ENCODE data around the gene MBD6. TPM values are rescaled to one million over a fixed set of nuclear protein-coding genes. Genes with fewer than 3 reads are reported as not detected.

The MBD6 gene
- total RNA-seq, 4 donors from 2014 or later, result 36.6 to 155 (median 51.0) TPM

GRCh38 chr12:57474430-57474829, 48.2 kb upstream of the MBD6 start:
- no peak for DNase-seq
- in situ Hi-C loops (cut with MboI; ENCODE audit: low pct_ligation_motif_present in 1 of 4, low pct_unique_long_range_greater_than_20kb in 1 of 4, low sequenced_read_pairs in 3 of 4) (no loop called here), intact Hi-C loops (cut with DNase I; ENCODE audit: low total_unique reads) (no loop called here)
- 75% methylated on average over 8 of the region's 8 CpGs; no CpG with 5 or more reads in 1 of the 2 donors for whole genome bisulfite sequencing, 2 donors (ENCODE audit: low coverage in 1 of 2)
- Histone ChIP-seq H3K4me1 (peaks cover 15 to 39% (median 20%) of the 10 kb centered on the region in 4 donors), H3K4me3 (no peak overlapping the region), H3K36me3 (no peaks in the 10 kb centered on the region), H3K9me3 (no peaks in the 10 kb centered on the region), H3K27ac (no peak overlapping the region), H3K27me3 (peaks cover 69% of the 10 kb centered on the region)
- TF ChIP-seq, protein P1, sequence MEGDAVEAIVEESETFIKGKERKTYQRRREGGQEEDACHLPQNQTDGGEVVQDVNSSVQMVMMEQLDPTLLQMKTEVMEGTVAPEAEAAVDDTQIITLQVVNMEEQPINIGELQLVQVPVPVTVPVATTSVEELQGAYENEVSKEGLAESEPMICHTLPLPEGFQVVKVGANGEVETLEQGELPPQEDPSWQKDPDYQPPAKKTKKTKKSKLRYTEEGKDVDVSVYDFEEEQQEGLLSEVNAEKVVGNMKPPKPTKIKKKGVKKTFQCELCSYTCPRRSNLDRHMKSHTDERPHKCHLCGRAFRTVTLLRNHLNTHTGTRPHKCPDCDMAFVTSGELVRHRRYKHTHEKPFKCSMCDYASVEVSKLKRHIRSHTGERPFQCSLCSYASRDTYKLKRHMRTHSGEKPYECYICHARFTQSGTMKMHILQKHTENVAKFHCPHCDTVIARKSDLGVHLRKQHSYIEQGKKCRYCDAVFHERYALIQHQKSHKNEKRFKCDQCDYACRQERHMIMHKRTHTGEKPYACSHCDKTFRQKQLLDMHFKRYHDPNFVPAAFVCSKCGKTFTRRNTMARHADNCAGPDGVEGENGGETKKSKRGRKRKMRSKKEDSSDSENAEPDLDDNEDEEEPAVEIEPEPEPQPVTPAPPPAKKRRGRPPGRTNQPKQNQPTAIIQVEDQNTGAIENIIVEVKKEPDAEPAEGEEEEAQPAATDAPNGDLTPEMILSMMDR (IDR thresholded peaks at IDR 0.05), result no peak
- TF ChIP-seq POLR2AphosphoS5 (IDR thresholded peaks at IDR 0.05) (no peak), POLR2A (IDR thresholded peaks at IDR 0.05) (no peak), EP300 (IDR thresholded peaks at IDR 0.05; ENCODE audit: low read depth) (no peak)

DNA sequence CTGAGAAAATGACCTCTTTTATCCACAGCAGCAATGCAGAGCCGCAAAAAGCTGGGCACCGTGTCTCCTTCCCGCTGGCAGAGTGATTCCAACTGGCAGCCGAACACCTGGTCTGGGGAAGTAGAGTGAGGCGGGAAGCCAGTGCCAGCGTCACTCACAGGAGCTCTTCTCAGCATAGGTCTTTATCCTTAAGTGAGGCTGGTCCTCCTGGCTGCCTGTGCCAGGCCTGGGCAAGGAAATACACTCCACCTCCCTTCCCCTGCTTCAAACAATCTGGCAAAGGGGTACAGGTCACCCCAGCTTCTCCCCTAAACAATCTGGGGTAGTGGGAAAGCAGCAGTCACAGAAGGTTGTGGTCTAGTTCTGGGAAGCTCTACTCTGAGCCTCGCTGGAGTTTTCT, 47.8 kb upstream of the MBD6 start:
- no peaks in the 10 kb centered on the region for H3K9me3 ChIP-seq
- peak overlapping the region in 1 of 4 donors; percentile 44 for H3K4me3 ChIP-seq
- DNase-seq, result no peak
- no peak overlapping the region for H3K27ac ChIP-seq
- TF ChIP-seq, protein P1 (IDR thresholded peaks at IDR 0.05), result no peak
- TF ChIP-seq EP300 (IDR thresholded peaks at IDR 0.05; ENCODE audit: low read depth) (no peak), POLR2AphosphoS5 (IDR thresholded peaks at IDR 0.05) (no peak), POLR2A (IDR thresholded peaks at IDR 0.05) (no peak)
- no peaks in the 10 kb centered on the region for H3K36me3 ChIP-seq
- 48 to 67% methylated on average over 1 to 7 of the region's 7 CpGs for WGBS, 2 donors (ENCODE audit: low coverage in 1 of 2)
- H3K27me3 ChIP-seq, result peaks cover 71% of the 10 kb centered on the region
- H3K4me1 ChIP-seq, result peaks cover 15 to 39% (median 20%) of the 10 kb centered on the region in 4 donors
- intact Hi-C loops (cut with DNase I; ENCODE audit: low total_unique reads) (no loop called here), in situ Hi-C loops (cut with MboI; ENCODE audit: low pct_ligation_motif_present in 1 of 4, low pct_unique_long_range_greater_than_20kb in 1 of 4, low sequenced_read_pairs in 3 of 4) (no loop called here)

DNA sequence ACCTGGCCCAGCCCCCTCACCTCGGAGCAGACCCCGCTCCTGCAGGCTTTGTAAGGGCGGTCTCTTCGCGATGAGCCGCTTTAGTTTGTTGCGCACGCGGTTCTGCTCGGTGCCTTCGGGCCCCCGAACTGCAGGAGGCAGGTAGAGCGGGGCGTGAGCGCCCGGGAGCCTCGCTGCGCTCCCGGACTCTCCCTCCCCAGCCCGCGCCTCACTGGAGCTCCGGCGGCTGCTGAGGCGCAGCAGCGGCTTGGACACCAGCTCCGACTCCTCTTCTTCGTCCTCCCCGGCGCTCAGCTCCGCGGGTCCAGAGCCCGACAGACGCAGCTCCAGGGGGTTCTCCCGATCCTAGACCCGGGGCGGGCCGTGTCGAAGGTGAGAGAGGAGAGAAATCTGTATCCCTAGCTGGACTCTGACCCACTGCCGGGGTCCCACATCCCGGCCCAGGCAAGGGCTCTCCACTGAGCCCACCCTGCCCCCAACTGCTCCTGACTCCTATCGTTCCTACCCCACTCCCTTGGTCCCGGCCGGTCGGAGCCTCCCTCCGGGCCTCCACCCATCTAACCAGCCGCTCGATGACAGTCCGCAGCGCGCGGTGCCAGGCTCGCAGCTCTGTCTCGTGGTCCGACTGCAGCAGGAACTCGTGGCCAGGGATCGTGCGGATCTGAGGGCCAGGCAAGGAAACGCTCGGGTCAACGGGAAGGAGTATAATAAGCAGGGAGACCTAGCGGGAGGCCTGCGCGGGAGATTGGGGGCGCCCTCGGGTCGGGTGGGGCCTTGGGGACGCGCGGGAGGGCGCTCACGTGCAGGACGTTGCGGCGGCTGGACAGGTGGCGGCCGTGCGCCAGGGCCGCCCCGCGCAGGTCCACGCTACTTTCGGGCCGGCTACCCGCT, 47.1 kb upstream of the MBD6 start:
- Histone ChIP-seq H3K27me3 (peaks cover 78% of the 10 kb centered on the region), H3K9me3 (no peaks in the 10 kb centered on the region), H3K4me1 (peaks cover 15 to 41% (median 20%) of the 10 kb centered on the region in 4 donors), H3K27ac (no peak overlapping the region), H3K36me3 (no peaks in the 10 kb centered on the region), H3K4me3 (peak overlapping the region; percentile 1 to 44 (median 24))
- DNase-seq, result no peak
- TF ChIP-seq POLR2A (IDR thresholded peaks at IDR 0.05) (no peak), EP300 (IDR thresholded peaks at IDR 0.05; ENCODE audit: low read depth) (no peak)
- intact Hi-C loops (cut with DNase I; ENCODE audit: low total_unique reads), result loop anchor here (1.0 kb wide), 1 partner anchor 48 kb away; no protein-coding TSS in a partner anchor
- WGBS, 2 donors (ENCODE audit: low coverage in 1 of 2), result 23% methylated on average over 75 of the region's 84 CpGs; no CpG with 5 or more reads in 1 of the 2 donors
- in situ Hi-C loops (cut with MboI; ENCODE audit: low pct_ligation_motif_present in 1 of 4, low pct_unique_long_range_greater_than_20kb in 1 of 4, low sequenced_read_pairs in 3 of 4), result no loop called here

- no peaks in the 10 kb centered on the region for H3K9me3 ChIP-seq
- peaks cover 86% of the 10 kb centered on the region for H3K27me3 ChIP-seq
- intact Hi-C loops (cut with DNase I; ENCODE audit: low total_unique reads), result loop anchor here (1.0 kb wide), 1 partner anchor 47 kb away; no protein-coding TSS in a partner anchor
- in situ Hi-C loops (cut with MboI; ENCODE audit: low pct_ligation_motif_present in 1 of 4, low pct_unique_long_range_greater_than_20kb in 1 of 4, low sequenced_read_pairs in 3 of 4), result no loop called here
- H3K36me3 ChIP-seq, result no peaks in the 10 kb centered on the region
- peak; percentile 50 for DNase-seq
- peak overlapping the region; percentile 65 to 81 (median 78) for H3K27ac ChIP-seq
- TF ChIP-seq POLR2AphosphoS5 (IDR thresholded peaks at IDR 0.05) (no peak), EP300 (IDR thresholded peaks at IDR 0.05; ENCODE audit: low read depth) (no peak), POLR2A (IDR thresholded peaks at IDR 0.05) (no peak)
- TF ChIP-seq, protein P1 (IDR thresholded peaks at IDR 0.05), result peak in 2 of 5 experiments; percentile 11 to 20
- peaks cover 15 to 37% (median 17%) of the 10 kb centered on the region in 4 donors for H3K4me1 ChIP-seq
- 14 to 54% methylated on average over 5 to 28 of the region's 29 CpGs for WGBS, 2 donors (ENCODE audit: low coverage in 1 of 2)
- peak overlapping the region; percentile 1 to 44 (median 24) for H3K4me3 ChIP-seq
Measured at GRCh38 chr12:57476162-57476992, 46.2 kb upstream of the MBD6 start.
